ENCODE measurements around the gene ERCC6L2.

Gene ERCC6L2

GRCh38 chr9:95953986-95954385, 78.5 kb downstream of the ERCC6L2 start:
- DNase-seq, result no peak
- TF ChIP-seq POLR2A (IDR thresholded peaks at IDR 0.05; ENCODE audit: low read length) (no peak), GATA1 (IDR thresholded peaks at IDR 0.05; ENCODE audit: low read depth, low read length) (no peak)

GRCh38 chr9:95954940-95955339, 79.4 kb downstream of the ERCC6L2 start:
- TF ChIP-seq GATA1 (IDR thresholded peaks at IDR 0.05; ENCODE audit: low read depth, low read length) (no peak), POLR2A (IDR thresholded peaks at IDR 0.05; ENCODE audit: low read length) (no peak)
- DNase-seq, result no peak

- no peak for TF ChIP-seq POLR2A (IDR thresholded peaks at IDR 0.05; ENCODE audit: low read length)
- TF ChIP-seq GATA1 (IDR thresholded peaks at IDR 0.05; ENCODE audit: low read depth, low read length), result no peak
- DNase-seq, result no peak
These were observed 87.4 kb downstream of the ERCC6L2 start for GRCh38 chr9:95962936-95963335.

GRCh38 chr9:95963659-95964058, 88.2 kb downstream of the ERCC6L2 start:
- TF ChIP-seq POLR2A (IDR thresholded peaks at IDR 0.05; ENCODE audit: low read length) (no peak), GATA1 (IDR thresholded peaks at IDR 0.05; ENCODE audit: low read depth, low read length) (no peak)
- DNase-seq, result no peak

GRCh38 chr9:95966306-95966705, 90.8 kb downstream of the ERCC6L2 start:
- TF ChIP-seq GATA1 (IDR thresholded peaks at IDR 0.05; ENCODE audit: low read depth, low read length) (no peak), POLR2A (IDR thresholded peaks at IDR 0.05; ENCODE audit: low read length) (no peak)
- DNase-seq, result no peak

- no peak for DNase-seq
- TF ChIP-seq GATA1 (IDR thresholded peaks at IDR 0.05; ENCODE audit: low read depth, low read length) (no peak), POLR2A (IDR thresholded peaks at IDR 0.05; ENCODE audit: low read length) (no peak)
These were observed 94.8 kb downstream of the ERCC6L2 start for GRCh38 chr9:95970317-95970716.

- DNase-seq, result no peak
- no peak for TF ChIP-seq GATA1 (IDR thresholded peaks at IDR 0.05; ENCODE audit: low read depth, low read length)
- no peak for TF ChIP-seq POLR2A (IDR thresholded peaks at IDR 0.05; ENCODE audit: low read length)
These were observed 96.3 kb downstream of the ERCC6L2 start for GRCh38 chr9:95971815-95972214.

GRCh38 chr9:95974389-95974788, 98.9 kb downstream of the ERCC6L2 start:
- no peak for DNase-seq
- no peak for TF ChIP-seq GATA1 (IDR thresholded peaks at IDR 0.05; ENCODE audit: low read depth, low read length)
- no peak for TF ChIP-seq POLR2A (IDR thresholded peaks at IDR 0.05; ENCODE audit: low read length)

GRCh38 chr9:95977371-95977770, 101.9 kb downstream of the ERCC6L2 start:
- DNase-seq, result no peak
- TF ChIP-seq POLR2A (IDR thresholded peaks at IDR 0.05; ENCODE audit: low read length) (no peak), GATA1 (IDR thresholded peaks at IDR 0.05; ENCODE audit: low read depth, low read length) (no peak)

- TF ChIP-seq GATA1 (IDR thresholded peaks at IDR 0.05; ENCODE audit: low read depth, low read length) (no peak), POLR2A (IDR thresholded peaks at IDR 0.05; ENCODE audit: low read length) (no peak)
- DNase-seq, result no peak
These were observed 102.6 kb downstream of the ERCC6L2 start for GRCh38 chr9:95978106-95978505.

- TF ChIP-seq GATA1 (IDR thresholded peaks at IDR 0.05; ENCODE audit: low read depth, low read length), result no peak
- no peak for TF ChIP-seq POLR2A (IDR thresholded peaks at IDR 0.05; ENCODE audit: low read length)
- DNase-seq, result no peak
These were observed 104.0 kb downstream of the ERCC6L2 start for GRCh38 chr9:95979446-95979845.

GRCh38 chr9:95980262-95981125, 105.0 kb downstream of the ERCC6L2 start:
- TF ChIP-seq GATA1 (IDR thresholded peaks at IDR 0.05; ENCODE audit: low read depth, low read length) (no peak), POLR2A (IDR thresholded peaks at IDR 0.05; ENCODE audit: low read length) (no peak)
- DNase-seq, result no peak

GRCh38 chr9:95981761-95982390, 106.4 kb downstream of the ERCC6L2 start:
- no peak for TF ChIP-seq POLR2A (IDR thresholded peaks at IDR 0.05; ENCODE audit: low read length)
- no peak for TF ChIP-seq GATA1 (IDR thresholded peaks at IDR 0.05; ENCODE audit: low read depth, low read length)
- no peak for DNase-seq

- TF ChIP-seq GATA1 (IDR thresholded peaks at IDR 0.05; ENCODE audit: low read depth, low read length), result no peak
- no peak for TF ChIP-seq POLR2A (IDR thresholded peaks at IDR 0.05; ENCODE audit: low read length)
- no peak for DNase-seq
These were observed 110.1 kb downstream of the ERCC6L2 start for GRCh38 chr9:95985440-95986055.
